ENCODE results near the gene FGD5.

GRCh38 chr3:14808502-14809266 is 10.1 kb upstream of the FGD5 start:
- TF ChIP-seq, protein P1, sequence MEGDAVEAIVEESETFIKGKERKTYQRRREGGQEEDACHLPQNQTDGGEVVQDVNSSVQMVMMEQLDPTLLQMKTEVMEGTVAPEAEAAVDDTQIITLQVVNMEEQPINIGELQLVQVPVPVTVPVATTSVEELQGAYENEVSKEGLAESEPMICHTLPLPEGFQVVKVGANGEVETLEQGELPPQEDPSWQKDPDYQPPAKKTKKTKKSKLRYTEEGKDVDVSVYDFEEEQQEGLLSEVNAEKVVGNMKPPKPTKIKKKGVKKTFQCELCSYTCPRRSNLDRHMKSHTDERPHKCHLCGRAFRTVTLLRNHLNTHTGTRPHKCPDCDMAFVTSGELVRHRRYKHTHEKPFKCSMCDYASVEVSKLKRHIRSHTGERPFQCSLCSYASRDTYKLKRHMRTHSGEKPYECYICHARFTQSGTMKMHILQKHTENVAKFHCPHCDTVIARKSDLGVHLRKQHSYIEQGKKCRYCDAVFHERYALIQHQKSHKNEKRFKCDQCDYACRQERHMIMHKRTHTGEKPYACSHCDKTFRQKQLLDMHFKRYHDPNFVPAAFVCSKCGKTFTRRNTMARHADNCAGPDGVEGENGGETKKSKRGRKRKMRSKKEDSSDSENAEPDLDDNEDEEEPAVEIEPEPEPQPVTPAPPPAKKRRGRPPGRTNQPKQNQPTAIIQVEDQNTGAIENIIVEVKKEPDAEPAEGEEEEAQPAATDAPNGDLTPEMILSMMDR (conservative IDR thresholded peaks at IDR 0.05 in 1 of 2, IDR thresholded peaks at IDR 0.05 in 1 of 2; ENCODE audit: low read depth in 1 of 2, low read length in 2 of 2) = no peak
- TF ChIP-seq EZH2 (IDR thresholded peaks at IDR 0.05; ENCODE audit: low read length, missing control alignments) = no peak
